Endodermal cell (in vitro differentiated cells): ENCODE results near the gene SAMD9L. TPM values are rescaled to one million over a fixed set of nuclear protein-coding genes. Genes with fewer than 3 reads are reported as not detected.

Source experiments
- DNase-seq: peaks from one replicate; pipeline ENCODE4 v3.0.0-alpha.2; 2017
- H3K27ac ChIP-seq: 2 replicates; pipeline ENCODE4 v1.5.1; 2013; ENCODE audit warnings: mild to moderate bottlenecking, low read depth, low read length, moderate library complexity
- H3K27me3 ChIP-seq: 2 replicates; pipeline ENCODE4 v1.6.1; 2013; ENCODE audit warnings: mild to moderate bottlenecking, low read length, moderate library complexity; ENCODE audit not compliant: insufficient read depth, control insufficient read depth, poor library complexity, severe bottlenecking
- H3K36me3 ChIP-seq: 2 replicates; pipeline ENCODE4 v1.7.0; 2013; ENCODE audit warnings: mild to moderate bottlenecking, low read length, moderate library complexity; ENCODE audit not compliant: control insufficient read depth, insufficient read depth
- H3K4me1 ChIP-seq: one replicate; pipeline ENCODE4 v1.7.0; 2013; ENCODE audit warnings: low read length; ENCODE audit not compliant: control insufficient read depth, insufficient read depth
- H3K4me3 ChIP-seq: 2 replicates; pipeline ENCODE4 v1.5.1; 2013; ENCODE audit warnings: mild to moderate bottlenecking, low read length, moderate library complexity
- H3K9ac ChIP-seq: 2 replicates; pipeline ENCODE4 v1.6.1; 2013; ENCODE audit warnings: mild to moderate bottlenecking, low read length, moderate library complexity; ENCODE audit not compliant: poor library complexity, severe bottlenecking; ENCODE audit errors: extremely low read depth
- H3K9me3 ChIP-seq: 2 replicates; pipeline ENCODE4 v1.6.1; 2013; ENCODE audit warnings: mild to moderate bottlenecking, low read length, moderate library complexity; ENCODE audit not compliant: control insufficient read depth
- H3K27ac Mint-ChIP-seq: 2 replicates; pipeline ENCODE4 v1.8.0; 2020; ENCODE audit warnings: mixed read lengths
- H3K27me3 Mint-ChIP-seq: 2 replicates; pipeline ENCODE4 v1.8.0; 2021; ENCODE audit warnings: mild to moderate bottlenecking, mixed read lengths; ENCODE audit not compliant: insufficient read depth
- H3K36me3 Mint-ChIP-seq: 2 replicates; pipeline ENCODE4 v1.8.0; 2020; ENCODE audit warnings: low read depth, mixed read lengths
- H3K4me1 Mint-ChIP-seq: 2 replicates; pipeline ENCODE4 v1.8.0; 2020; ENCODE audit warnings: mixed read lengths
- H3K4me3 Mint-ChIP-seq: 2 replicates; pipeline ENCODE4 v1.8.0; 2020; ENCODE audit warnings: mild to moderate bottlenecking, moderate library complexity, mixed read lengths
- H3K9me3 Mint-ChIP-seq: 2 replicates; pipeline ENCODE4 v1.8.0; 2020; ENCODE audit warnings: mild to moderate bottlenecking, mixed read lengths
- WGBS, 2 experiments: methylation state at CpG; one replicate each; pipeline versions ENCODE4 v1.1.5 to v1.1.7; 2013; ENCODE audit warnings: missing lambda C conversion rate in 2 of 2, mixed read lengths in 1 of 2; ENCODE audit not compliant: insufficient coverage in 1 of 2, insufficient read length in 1 of 2; 5-methylcytosine and 5-hydroxymethylcytosine counted together
- long read RNA-seq, 4 experiments: library from polyadenylated mRNA in 2 of 4; library from RNA in 1 of 4; library from capped mRNA in 1 of 4; stranded (forward) in 3 of 4; unstranded in 1 of 4; transcript quantifications; one replicate each; pipeline ENCODE4 v2.0.0, GENCODE V29; 2020 to 2021; ENCODE audit warnings: inconsistent platforms in 1 of 4
- polyA plus RNA-seq, 2 experiments: library from polyadenylated mRNA; stranded (reverse); fragments of 50-300 nt; gene quantifications; one replicate each; pipeline ENCODE4 v1.2.3, GENCODE V29; 2013
- total RNA-seq, 2 donors: library from RNA; stranded (reverse); fragmentation: NEBNext Ultra II Directional in 1 of 2; extraction: Animal tissue kit (Norgen Biotek cat#: 25700) in 1 of 2; gene quantifications; 2 replicates in 1 of 2; 3 replicates in 1 of 2; pipeline ENCODE4 v1.2.1, GENCODE V29; 2021
- TF ChIP-seq, protein P1 (sequence below): fragments of 200-600 bp; sonication (generic); conservative IDR thresholded peaks from 2 replicates; pipeline ENCODE4 v1.5.0; 2021; ENCODE audit warnings: antibody characterized with exemption, mild to moderate bottlenecking

Gene SAMD9L
- not detected for total RNA-seq
- polyA plus RNA-seq (2013, experiment 1 of 2), result not detected
- polyA plus RNA-seq (2013, experiment 2 of 2), result not detected
- long read RNA-seq, experiment 1, result 0 reads
- long read RNA-seq, experiment 2, result 0 reads
- long read RNA-seq, experiment 3, result 0 reads
- long read RNA-seq, experiment 4, result 0 reads

DNA sequence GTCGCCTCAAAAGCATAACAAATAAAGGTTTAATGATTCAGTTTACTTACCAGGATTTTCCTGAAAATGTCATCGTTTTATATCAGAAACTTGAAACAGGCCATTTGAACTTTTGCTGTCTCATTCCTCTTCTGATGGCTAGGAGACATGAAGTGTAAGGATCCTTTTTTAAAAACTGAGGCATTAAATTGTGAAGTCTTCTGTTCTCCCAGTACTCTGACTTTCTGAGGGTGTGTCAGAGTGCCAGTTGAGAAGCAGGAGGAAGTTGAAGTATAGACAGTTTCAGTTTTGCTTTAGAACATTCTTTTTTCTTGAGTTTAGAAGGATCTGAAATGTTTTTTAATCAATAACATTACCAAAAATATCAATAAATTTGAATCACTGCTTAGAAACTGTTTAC, at the start of gene SAMD9L:
SAMD9L (minus strand) TSS at position 242 of the 400 bp plus-strand sequence. CDS start 12,414 bp downstream, outside the sequence.
- TF ChIP-seq, protein P1, sequence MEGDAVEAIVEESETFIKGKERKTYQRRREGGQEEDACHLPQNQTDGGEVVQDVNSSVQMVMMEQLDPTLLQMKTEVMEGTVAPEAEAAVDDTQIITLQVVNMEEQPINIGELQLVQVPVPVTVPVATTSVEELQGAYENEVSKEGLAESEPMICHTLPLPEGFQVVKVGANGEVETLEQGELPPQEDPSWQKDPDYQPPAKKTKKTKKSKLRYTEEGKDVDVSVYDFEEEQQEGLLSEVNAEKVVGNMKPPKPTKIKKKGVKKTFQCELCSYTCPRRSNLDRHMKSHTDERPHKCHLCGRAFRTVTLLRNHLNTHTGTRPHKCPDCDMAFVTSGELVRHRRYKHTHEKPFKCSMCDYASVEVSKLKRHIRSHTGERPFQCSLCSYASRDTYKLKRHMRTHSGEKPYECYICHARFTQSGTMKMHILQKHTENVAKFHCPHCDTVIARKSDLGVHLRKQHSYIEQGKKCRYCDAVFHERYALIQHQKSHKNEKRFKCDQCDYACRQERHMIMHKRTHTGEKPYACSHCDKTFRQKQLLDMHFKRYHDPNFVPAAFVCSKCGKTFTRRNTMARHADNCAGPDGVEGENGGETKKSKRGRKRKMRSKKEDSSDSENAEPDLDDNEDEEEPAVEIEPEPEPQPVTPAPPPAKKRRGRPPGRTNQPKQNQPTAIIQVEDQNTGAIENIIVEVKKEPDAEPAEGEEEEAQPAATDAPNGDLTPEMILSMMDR, result no peak
- Mint-ChIP-seq H3K4me1 (peaks cover 20% of the 10 kb centered on the region), H3K4me3 (no peak within 1 kb of the TSS), H3K36me3 (no peaks in the 10 kb centered on the region), H3K27ac (no peak within 1 kb of the TSS), H3K27me3 (peaks cover 2% of the 10 kb centered on the region), H3K9me3 (no peaks in the 10 kb centered on the region)
- DNase-seq, result no peak
- H3K4me3 ChIP-seq, result no peak within 1 kb of the TSS
- H3K27ac ChIP-seq, result no peak within 1 kb of the TSS
- no peaks in the 10 kb centered on the region for H3K27me3 ChIP-seq
- 86 to 98% methylated on average over 1 to 2 of the region's 2 CpGs for WGBS, 2 experiments
- no peaks in the 10 kb centered on the region for H3K36me3 ChIP-seq
- H3K9me3 ChIP-seq, result no peaks in the 10 kb centered on the region
- no peak within 1 kb of the TSS for H3K9ac ChIP-seq
- no peaks in the 10 kb centered on the region for H3K4me1 ChIP-seq

DNA sequence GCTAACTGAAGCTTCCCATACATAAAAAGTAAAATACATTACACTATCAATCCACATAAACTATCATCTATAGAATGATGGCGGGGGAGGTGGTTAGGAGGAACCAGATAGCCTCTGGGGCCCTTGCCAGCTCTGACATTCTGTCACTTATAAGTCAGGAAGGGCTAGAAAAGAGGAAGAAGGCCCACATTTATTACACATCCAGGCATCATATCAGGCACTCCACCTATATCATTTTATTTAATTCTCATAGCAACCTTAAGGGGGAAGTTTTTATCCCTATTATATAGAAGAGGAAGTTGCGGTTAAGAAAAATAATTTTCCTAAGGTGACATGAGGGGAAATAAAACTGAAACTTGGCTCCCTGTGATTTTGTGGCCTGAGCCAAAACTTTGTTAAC, 48.2 kb upstream of the SAMD9L start:
- no peak overlapping the region for H3K9ac ChIP-seq
- WGBS, 2 experiments, result 71% methylated on average over 2 of the region's 2 CpGs; no CpG with 5 or more reads in 1 of the 2 experiments
- Mint-ChIP-seq H3K36me3 (no peaks in the 10 kb centered on the region), H3K27ac (no peak overlapping the region), H3K27me3 (peaks cover 35% of the 10 kb centered on the region), H3K4me1 (no peaks in the 10 kb centered on the region), H3K4me3 (no peak overlapping the region), H3K9me3 (no peaks in the 10 kb centered on the region)
- no peak overlapping the region for H3K4me3 ChIP-seq
- no peak overlapping the region for H3K27ac ChIP-seq
- no peak for DNase-seq
- no peaks in the 10 kb centered on the region for H3K9me3 ChIP-seq
- TF ChIP-seq, protein P1, result no peak
- H3K27me3 ChIP-seq, result peaks cover 68% of the 10 kb centered on the region
- H3K4me1 ChIP-seq, result no peaks in the 10 kb centered on the region
- H3K36me3 ChIP-seq, result no peaks in the 10 kb centered on the region

DNA sequence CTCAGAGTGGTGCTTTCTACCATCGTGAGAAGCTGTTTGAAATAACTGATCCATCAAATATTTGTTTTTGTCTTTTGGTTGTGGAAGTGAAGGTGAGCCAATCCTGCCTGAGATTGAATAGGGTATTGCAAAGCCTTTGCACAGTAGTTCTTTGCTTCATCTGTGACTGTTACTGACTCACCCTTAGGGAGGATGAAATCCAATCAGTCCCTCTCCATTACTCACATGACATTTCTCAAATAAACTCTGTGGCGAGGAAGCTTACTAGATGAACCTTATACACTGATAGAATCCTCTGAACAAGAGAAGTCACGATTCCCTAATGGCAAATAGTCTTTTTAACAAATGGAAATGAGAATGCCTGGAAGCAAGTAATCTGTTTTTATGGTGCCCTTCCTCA, 46.2 kb upstream of the SAMD9L start:
- H3K9me3 Mint-ChIP-seq, result no peaks in the 10 kb centered on the region
- Histone ChIP-seq H3K27ac (no peak overlapping the region), H3K4me1 (no peaks in the 10 kb centered on the region), H3K9me3 (no peaks in the 10 kb centered on the region), H3K4me3 (no peak overlapping the region), H3K9ac (no peak overlapping the region), H3K27me3 (peaks cover 70% of the 10 kb centered on the region), H3K36me3 (no peaks in the 10 kb centered on the region)
- H3K36me3 Mint-ChIP-seq, result no peaks in the 10 kb centered on the region
- TF ChIP-seq, protein P1, result no peak
- WGBS, 2 experiments, result 78 to 100% methylated on average over 1 to 3 of the region's 3 CpGs
- peaks cover 41% of the 10 kb centered on the region for H3K27me3 Mint-ChIP-seq
- no peak overlapping the region for H3K27ac Mint-ChIP-seq
- H3K4me3 Mint-ChIP-seq, result no peak overlapping the region
- DNase-seq, result no peak
- no peaks in the 10 kb centered on the region for H3K4me1 Mint-ChIP-seq
